TTC549 (cell line): ENCODE results near the gene NR2F1-AS1.

ENCODE experiments used
- FAIRE-seq: peaks from 2 replicates; lab custom pipeline; 2012; peaks lifted over from hg19 to GRCh38; lab: Jason Lieb, UNC

NR2F1-AS1 gene

GRCh38 chr5:93382188-93382825, 198.7 kb downstream of the NR2F1-AS1 start:
- no peak for FAIRE-seq

GRCh38 chr5:93381057-93381456, 200.0 kb downstream of the NR2F1-AS1 start:
- no peak for FAIRE-seq

DNA sequence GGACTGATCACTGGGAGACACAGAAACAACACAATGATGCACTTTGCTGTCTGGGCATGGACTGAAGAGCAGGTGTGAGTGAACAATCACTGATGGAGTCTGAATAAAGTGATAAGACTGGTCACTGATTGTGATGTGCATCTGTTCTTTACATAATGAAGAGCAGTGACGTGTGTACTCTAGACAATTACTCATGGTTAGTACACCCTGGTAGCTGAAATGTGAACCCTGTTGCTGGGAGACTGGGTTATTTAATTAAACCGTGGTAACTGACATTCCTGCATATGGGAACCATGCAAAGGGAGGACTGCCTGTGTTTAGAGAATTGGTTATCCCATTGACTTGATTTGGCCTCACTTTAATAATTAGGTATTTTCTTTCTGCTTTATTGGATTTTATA, 202.9 kb downstream of the NR2F1-AS1 start:
- FAIRE-seq, result no peak

- FAIRE-seq, result no peak
These were observed 209.1 kb downstream of the NR2F1-AS1 start for GRCh38 chr5:93371893-93372292.

DNA sequence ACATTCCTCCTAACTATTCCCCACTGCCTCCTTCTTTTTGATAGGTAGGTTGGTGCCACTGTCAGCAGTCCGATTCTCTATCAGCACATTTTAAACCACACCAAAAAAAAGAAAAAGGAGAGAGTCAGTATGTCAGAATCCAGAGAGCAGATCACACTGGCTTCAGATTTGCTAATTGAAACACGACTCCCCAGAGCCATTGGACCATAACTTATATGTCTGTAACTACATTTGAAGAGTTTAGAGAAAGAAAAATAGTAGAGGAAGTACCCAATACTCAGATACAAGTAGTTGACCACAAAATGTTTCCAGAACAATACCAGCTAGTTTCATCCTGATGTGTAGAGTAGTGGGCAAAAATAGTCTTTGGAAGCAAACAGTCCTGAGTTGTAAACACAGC, 216.6 kb downstream of the NR2F1-AS1 start:
- FAIRE-seq, result no peak

GRCh38 chr5:93360436-93361088, 220.5 kb downstream of the NR2F1-AS1 start:
- FAIRE-seq, result no peak

DNA sequence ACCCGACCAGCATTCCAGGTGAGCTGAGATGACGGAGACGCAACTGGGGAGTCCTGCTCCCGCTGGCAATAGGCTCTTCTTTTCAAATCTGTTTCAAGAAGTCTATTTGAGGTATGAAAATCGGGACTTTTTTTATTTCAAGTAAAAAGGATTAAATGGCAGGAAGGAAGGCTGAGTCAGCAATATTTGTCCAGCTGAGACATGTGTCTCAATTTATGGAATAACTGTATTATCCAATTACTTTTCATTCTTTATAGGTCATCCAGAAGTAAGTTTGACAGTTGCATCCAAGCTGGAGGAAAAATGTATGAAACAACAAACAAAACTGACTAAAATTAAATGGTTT, 221.1 kb downstream of the NR2F1-AS1 start:
- FAIRE-seq, result no peak
